HG03439 (cell line): Measurements from ENCODE around the gene CTBP2.

Experiments used
- ATAC-seq: cut with Tn5 transposase; IDR thresholded peaks from one replicate; pipeline ENCODE4 v1.9.1; 2021; ENCODE audit warnings: mild to moderate bottlenecking, moderate library complexity; ENCODE audit not compliant: unreplicated experiment

The CTBP2 gene

DNA sequence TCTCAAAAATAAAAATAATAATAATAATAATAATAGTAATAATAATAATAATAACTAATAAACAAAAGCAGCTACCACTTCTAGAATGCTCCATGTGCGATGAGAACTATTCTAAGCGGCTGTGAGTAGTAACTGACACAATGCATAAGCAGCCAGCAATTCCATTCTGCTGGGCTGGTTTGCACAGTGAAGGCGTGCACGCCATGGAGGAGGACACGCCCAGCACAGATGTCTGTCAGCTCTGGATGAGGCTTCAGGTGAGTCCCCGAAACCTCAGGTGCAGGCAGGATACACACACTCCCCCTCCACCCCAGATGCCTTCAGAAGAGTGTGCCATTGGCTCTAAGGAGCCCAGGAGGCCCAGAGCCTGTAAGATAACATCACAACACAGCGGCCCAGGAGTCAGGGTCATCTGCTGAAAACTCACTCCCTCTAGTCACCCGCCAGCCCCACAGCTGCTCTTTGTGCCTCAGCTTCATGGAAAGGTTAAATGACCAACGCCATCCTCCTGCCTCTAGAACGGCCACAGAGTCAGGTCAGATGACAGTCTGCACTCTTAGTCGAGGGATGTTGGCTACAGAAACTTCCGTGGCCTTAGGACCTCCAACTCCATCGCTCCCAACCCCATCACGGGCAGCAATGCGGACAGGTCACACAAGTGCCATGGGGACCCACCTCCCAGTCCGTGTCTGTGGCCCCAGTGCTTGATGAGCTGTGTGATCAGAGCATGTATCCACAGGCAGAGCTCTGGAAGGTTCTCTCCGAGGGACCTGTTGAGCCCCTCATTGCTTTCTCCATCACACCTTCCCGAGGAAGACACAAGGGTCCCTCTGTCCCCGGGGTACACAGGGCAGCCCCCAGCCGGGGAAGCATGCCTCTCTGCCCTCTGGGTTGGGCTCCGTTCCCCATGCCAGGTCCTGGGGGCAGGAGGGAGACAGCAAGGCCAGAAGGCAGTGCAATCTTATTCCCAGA lies 103.9 kb downstream of the CTBP2 start:
- no peak for ATAC-seq

DNA sequence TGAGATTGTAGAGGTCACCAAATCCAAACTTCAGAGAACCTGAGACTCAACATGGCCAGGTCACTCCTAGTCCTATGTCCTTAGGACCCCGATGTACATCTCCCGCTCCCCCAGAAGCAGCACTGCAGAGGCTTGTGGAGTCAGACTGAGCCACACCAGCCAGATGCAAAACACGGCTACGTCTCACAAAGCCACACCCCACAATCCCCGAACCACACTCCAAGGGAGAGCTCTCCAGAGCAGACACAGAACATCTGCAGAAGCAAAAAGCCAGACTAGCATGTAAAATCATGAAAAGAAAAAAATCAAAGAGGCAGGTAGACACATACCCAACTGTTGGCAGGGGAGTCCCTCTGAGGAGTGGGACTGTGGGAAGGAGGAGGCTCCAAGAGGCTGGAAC lies 104.9 kb downstream of the CTBP2 start:
- ATAC-seq = no peak

DNA sequence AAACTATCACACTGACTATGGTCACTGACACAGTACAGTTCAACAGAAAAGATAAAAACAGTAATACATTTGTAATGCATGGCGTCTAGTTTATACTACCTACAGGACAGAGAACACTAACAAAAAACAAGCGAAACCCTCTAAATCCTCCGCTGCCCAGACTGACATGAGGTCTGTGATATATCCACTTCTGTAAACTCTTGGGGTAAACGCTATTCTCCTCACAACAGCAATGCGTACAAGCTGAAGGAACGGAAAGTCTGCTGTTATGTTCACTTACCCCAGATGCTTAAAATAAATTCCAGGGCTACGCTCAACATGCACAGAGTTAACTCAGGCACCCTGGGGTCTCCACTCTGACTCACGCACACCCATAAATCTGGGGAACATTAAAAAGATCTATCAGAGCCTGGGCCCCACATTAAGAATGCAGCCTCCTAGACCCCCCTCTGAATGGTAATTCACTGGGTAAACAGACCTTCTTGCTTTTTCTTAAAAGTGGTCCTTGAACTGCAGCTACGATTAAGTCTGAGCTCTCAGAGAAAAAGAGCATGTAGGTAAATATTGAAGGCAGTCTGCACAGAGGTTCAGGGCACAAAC lies 105.6 kb downstream of the CTBP2 start:
- no peak for ATAC-seq

DNA sequence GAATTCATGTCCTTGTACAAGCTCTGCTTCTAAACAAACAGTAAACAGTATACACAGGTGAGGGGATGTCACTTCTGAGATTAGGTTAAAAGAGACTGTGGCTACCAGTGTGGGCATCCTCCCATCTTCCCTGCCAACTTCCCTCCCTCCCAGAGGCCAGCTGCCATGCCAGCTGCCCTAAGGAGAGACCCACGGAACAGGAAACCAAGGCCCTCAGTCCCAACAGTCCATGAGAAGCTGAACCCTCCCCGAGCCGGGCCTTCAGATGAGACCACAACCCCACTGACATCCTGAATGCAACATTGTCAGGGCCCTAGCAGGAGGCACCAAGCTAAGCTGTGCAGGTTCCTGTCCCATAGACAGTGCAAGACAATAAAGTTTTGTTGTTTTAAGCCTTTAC lies 106.1 kb downstream of the CTBP2 start:
- ATAC-seq = no peak

DNA sequence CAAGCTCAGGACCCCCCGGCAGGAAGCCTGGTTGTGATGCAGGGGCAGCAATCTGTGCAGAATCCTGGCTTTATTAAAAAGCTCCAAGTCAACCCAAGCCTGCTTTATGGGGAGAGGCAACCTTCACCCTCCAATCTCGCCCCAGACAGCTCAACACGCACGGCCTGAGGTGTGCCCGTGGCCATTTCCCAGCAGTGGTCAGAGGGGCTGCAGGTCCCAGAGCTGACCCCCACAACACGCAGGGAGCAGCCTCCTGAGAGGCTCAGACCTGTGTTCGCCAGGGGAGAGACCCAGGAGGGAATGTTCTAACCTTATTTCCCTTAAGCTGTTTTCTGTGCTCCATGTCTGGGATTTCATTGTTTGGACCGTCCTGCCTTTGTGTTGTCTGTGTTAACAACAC lies 108.2 kb downstream of the CTBP2 start:
- ATAC-seq = no peak

DNA sequence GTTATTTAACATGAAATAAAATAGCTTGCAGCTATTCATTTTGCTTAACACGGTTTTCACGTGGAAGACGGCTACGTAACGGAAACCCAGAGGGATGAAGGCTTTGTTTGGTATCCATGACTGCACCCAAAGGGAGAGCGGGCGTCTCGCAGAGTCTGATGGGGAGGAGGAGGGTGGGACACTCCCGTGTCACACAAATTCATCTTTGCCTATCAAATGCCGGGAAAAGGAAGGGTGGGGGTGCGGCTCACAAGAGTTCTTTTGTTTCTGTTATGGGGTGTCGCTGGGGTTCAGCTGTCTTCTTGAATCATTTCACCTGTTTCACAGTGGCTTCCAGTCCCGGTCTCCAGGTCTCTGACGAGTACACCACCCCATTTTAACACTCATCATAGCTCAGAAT lies 110.0 kb downstream of the CTBP2 start:
- ATAC-seq = no peak

DNA sequence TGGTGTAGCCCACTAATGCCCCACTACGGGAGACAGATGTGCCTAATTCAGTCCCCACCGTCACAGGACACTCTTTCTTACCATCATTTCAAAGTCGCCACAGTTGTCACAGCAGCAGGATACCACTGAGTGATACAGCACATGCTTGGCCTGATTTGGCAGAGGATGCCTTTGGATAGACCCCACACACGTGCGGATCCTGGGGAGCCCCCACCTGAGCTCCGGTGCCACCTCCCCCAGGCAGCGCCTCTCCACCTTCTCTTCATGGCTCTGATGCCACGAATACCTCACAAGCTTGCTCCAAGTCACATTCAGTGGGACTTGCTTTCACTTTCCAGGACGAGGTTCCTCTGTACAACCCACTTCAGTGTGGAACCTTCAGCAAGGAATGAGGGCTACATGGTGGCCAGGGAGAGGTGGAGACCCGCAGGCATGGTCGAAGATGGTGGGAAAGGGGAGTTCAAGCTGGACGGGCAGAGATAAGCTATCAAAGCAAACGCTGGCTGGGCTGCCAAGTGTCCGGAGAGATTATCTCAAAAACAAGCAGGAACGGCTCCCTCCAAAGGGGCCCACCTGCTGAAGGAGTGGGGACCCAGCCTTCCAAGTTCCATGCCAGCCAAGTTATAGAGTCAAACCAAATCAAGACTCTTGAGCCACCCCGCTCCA lies 111.0 kb downstream of the CTBP2 start:
- no peak for ATAC-seq

DNA sequence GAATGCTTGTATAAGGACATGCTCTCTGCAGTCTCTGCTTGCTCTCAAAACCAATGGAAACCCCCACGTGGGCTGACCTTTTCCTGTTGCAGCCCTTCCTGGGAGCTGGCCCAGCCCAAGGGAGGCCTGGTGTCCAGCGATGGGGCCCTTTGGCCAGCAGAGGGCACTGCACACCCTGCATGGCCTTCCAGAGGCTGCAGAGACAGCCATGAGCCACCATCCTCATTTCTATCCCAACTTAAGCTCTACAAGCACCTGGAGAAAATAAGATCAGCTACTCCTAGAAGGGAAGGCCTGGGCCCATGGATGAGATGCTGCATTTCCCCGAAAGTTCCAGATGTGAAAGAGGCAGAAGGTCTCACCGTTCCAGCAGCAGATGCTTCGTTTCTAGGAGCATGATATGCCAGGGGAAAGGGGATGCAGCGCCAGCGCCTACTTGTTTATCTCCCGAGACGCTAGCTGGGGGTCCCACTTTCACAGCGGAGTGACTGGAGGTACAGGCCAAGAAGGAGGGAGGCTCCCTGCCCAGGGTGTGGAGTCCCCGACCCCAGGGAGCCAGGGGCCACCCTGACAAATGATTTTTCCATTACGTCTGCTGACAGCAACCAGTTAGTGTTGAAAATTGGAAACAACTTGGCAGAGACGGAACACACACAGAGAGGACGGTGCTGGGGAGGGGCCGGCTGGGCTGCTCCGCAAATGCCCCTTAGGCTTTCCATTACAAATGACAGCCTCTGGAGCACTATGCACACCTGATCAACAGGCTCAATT lies 112.1 kb downstream of the CTBP2 start:
- peak; percentile 66 for ATAC-seq

DNA sequence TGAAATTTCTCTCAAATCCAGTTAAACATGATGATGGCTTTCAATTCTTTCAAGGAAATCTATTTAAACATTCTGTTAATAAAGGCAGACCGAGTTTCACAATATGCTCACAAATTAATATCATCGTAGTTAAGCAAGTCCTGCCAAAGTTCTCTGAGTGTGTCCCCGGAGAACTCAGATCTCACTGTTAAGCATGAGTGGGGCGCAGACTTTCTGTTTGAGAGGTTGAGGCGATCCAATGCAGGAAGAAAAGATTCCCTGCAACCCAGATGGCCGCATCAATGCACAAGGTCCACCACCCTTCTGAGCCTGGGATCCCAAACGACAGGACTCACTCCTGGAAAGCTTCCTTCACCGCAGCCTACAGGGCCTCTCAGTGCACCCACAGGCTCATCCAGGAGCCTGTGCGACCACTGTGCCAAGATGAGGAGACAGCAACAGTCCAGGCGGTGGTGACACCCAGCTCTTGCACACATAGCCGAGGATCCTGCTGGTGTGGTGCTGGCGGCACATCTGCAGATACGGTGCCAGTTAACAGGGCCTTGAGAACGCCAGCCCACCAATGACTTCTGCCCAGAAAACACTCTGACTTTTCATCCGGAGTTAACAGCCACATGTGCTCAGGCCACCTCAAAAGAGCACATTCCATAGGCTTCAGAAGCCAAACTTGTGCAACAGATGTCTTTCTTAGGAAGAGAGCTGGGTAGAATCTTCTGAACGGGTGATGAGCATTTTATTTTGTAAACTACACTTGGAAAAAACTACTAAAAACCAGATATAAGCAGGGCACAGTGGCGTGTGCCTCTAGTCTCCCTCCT lies 116.3 kb downstream of the CTBP2 start:
- ATAC-seq = no peak

DNA sequence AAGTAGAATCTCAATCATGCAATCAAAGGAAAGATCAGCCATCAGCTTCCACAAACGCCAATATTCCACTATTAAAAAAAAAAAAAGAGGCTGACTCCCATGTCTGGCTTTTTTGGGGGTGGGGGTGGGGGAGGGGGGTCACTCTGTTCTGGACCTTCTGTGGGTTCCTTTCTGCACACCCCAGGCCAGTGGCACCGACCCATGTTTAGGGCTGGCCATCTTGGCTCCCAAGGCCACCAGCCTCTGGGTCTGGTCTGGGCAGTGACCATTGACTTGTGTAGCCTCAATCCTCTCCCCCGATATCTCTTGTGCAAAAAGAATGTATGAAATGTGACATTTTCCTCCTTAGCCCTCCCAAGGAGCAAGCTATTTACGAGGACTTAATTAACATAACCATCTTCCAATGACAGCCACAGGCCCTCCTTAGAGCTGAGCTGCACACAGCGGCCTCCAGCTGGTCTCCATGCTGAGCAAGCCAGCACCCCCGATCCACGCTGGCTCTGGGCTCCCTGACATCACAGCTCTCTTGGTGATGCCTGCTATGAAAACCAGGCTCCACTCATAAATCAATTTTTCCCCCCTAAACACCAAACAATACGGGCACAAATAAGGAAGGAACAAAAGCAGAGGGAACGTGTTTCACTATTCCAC lies 118.4 kb downstream of the CTBP2 start:
- no peak for ATAC-seq

DNA sequence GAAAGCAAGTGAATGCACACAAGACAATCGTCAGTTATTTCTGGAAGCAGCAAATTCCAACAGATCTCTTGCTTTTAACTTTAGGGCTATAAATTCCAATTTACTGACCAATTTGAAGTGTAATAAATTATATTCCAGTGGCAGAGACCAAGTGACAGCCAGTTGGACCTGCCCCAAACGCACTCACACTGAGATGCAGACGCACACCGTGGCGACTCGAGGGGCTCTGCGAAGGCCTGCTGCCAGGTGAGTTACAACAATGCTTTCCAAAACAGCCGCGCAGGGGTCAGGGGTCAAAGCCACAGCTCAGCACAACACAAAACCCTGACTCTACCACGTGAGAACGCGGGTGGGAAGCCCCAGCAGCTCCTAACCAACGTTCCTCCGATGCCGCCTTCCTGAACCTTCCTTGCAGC lies 121.0 kb downstream of the CTBP2 start:
- ATAC-seq = no peak

DNA sequence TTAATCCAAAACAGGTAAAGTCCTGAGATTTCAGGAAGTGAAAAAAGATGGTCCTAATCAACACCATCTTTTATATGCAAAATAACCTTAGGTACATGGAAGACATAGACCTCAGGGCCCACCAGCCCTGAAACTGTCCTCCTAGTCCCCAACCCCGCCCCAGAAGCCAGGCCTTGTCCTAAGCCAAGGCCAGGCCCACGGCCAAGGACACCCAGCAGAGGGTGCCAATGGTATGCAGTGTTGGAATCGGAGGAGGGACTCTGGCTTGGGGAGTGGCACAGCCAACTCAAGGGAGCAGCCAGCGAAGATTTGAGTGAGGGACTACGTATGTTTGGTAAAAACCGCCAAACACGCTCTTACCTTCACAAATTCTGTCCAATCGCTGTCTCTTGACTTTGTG lies 121.7 kb downstream of the CTBP2 start:
- no peak for ATAC-seq

DNA sequence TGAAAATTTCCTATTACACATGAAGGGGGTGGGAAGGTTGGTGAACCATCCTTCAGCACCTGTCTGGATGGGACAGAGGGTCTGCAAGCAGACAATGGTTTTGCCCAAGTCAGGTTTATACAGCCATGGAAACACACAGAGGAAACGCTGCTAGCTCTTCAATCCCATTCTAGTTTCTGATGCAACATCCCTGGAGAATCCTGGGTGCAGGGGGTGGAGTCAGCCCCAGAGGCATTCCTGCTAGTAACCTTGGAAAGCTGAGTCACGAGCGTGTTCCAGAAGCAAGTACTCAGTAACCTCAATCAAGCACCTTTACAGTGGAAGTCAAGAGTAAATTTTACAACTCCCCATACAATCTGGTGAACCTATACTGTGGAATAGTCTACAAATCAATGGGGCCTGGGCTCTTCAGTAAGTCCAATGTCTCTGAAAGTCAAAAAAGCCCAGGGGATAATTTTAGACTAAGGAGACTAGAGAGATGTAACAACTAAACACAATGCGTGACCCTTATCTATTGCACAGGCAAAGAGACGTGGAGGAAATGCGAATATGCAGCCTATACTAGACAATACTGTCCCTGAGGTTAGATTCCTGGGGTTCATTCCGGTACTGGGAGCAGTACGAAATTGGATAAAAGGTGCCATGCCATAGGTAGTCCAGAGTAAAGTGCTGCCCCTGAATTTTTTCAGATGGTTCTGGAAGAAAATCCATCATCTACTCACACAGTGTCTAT lies 123.1 kb downstream of the CTBP2 start:
- ATAC-seq = no peak

DNA sequence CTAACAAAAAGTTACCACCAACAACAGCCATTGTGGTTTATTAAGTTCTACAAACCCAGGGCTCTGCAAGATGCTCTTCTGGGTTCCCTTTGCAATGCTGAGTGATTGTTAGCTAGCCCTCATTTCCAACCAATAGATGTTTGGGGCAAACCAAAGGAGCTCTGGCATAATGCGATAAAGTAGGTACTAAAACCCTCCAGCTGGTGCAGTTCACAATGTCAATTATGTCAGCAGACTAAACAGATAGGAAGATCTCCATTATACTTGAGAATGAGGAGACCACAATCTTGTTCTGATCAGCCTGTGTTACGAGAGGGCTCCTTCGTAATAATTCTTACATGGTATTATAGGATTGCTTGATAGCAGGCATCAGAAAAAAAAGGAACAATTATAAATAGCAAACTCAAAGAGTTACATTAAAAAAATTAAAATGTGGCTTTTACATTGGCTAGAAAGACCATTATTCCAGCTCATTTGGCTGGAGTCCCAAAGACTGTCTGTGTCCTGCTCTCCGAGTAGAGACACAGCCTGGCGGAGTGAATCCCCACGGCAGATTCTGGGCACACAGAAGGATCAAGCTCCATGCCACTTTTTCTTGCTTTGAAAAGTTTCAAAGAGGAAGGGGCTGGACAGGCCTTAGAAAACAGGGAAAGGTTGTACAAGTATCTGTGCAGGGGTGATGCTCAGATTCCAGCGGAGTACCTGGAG lies 124.6 kb downstream of the CTBP2 start:
- ATAC-seq = no peak

DNA sequence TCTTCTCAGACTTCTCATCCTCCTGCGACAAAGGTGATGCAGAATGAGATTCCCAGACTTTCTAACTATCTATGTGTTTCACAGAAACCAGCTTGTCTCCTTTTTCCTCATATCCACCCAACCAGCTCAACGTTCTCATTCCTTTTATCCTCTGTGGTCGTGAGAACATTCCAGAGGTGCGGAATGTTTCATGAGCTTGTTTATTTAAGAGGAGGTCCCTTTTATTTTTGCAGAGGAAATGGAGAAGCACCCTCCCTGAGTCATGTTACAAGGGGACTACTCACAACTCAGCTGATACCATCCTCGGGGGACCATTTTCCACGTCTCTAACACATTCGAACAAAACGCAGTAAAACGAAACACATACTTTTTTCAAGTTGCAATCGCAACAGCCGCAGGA lies 125.2 kb downstream of the CTBP2 start:
- no peak for ATAC-seq

DNA sequence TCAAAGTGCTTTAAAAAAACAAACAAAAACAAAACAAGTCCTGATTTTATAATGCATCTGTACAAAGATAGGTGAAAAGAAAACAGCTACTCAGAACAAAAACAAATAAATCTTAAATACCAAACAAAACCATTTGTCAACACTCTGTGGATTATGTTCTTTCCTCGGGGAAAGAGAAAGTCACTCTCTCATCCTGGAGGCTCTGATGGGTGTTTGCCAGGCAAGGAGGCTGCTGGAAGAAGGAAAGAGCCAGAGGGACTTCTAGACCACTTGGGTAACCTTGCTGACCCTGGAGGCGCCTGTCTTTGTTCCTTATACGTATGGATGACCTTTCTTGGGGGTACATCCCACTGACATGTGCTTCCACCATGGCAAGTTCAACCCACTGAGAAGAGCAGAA lies 125.7 kb downstream of the CTBP2 start:
- ATAC-seq = no peak

DNA sequence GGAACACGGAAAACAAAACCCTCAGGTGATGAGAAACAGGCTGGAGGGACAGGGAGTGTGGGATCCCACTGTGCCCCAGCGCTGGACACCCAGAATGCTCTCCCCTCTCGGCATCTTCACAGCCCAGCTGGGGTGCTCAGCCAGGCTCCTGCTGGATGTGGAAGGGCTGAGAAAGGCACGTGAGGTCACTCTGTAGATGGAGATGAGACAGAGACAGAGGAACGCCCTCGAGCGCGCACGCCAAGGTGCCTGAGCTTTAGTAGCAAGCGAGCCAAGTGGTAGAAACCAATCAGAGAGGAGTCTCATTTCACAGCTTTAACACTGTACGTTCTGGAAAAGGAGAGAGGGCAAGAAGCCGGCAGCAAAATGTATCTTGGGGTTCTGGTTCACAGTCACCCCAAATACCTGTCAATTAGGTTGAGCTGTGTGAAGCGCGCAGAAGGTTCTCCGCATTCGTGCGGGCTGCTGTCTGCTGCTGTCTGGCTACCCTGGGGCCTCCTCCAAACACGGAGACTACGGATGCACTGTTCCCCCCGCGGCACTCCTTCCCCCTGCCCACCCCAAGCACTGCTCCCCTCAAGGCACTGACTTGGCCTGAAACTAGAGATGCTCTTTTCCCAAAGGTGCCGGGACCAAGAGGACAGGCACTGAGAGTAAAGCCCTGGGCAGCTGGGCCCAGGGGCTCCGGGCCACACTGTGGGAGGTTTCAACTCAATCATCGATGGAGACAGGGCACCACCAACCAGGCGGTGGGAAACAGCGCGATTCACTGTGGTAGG lies 127.0 kb downstream of the CTBP2 start:
- ATAC-seq = no peak
